Chondrocyte (in vitro differentiated cells): ENCODE measurements around the gene ARID1A. TPM values are rescaled to one million over a fixed set of nuclear protein-coding genes. Genes with fewer than 3 reads are reported as not detected.
A peak's percentile ranks its signal among the peaks of the same experiment; 100 is the strongest.

ENCODE experiments used
- DNase-seq: peaks from one replicate; pipeline ENCODE4 v3.0.0; 2021; ENCODE audit warnings: mixed read lengths, low spot score
- H3K27ac Mint-ChIP-seq: one replicate; pipeline ENCODE4 v1.8.0; 2021; ENCODE audit warnings: mild to moderate bottlenecking, moderate library complexity, mixed read lengths; ENCODE audit not compliant: unreplicated experiment
- H3K27me3 Mint-ChIP-seq: 2 replicates; pipeline ENCODE4 v1.8.0; 2021; ENCODE audit warnings: low read depth, mixed read lengths
- H3K36me3 Mint-ChIP-seq: 2 replicates; pipeline ENCODE4 v1.8.0; 2021; ENCODE audit warnings: low read depth, mixed read lengths
- H3K4me1 Mint-ChIP-seq: 2 replicates; pipeline ENCODE4 v1.8.0; 2021; ENCODE audit warnings: low read depth, mild to moderate bottlenecking, mixed read lengths
- H3K4me3 Mint-ChIP-seq: one replicate; pipeline ENCODE4 v1.8.0; 2021; ENCODE audit warnings: mild to moderate bottlenecking, moderate library complexity, mixed read lengths; ENCODE audit not compliant: unreplicated experiment
- H3K9me3 Mint-ChIP-seq: 2 replicates; pipeline ENCODE4 v1.8.0; 2021; ENCODE audit warnings: low read depth, mixed read lengths
- total RNA-seq: library from RNA; stranded (reverse); gene quantifications from 3 replicates; pipeline ENCODE4 v1.2.1, GENCODE V29; 2021
- TF ChIP-seq, protein P1 (sequence below): fragments of 200-600 bp; sonication (generic); IDR thresholded peaks from 2 replicates; pipeline ENCODE4 v1.5.0; 2021; ENCODE audit warnings: antibody characterized with exemption, mild to moderate bottlenecking, moderate library complexity

Gene ARID1A
- total RNA-seq, 1 donor from 2014 or later = 56.1 TPM

DNA sequence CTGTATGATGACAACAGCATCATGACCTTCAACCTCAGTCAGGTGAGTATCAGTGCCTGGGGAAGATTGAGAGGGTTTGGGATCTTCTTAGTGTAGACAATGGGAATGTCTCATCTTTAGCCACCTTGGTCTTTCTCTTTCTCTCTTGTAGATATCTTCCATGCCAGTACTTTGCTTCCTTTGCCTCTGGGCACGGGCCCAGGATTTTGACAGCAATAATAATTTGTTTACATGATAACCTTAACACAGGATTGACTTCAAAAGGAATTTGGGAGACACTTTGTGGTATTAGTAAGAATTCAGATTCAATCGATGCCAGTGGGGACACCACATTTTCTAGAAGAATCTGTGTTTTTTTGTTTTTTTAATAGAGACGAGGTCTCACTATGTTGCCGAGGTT is 79.9 kb downstream of the ARID1A start:
- H3K4me1 Mint-ChIP-seq = peaks cover 25% of the 10 kb centered on the region
- no peak for DNase-seq
- H3K27ac Mint-ChIP-seq = no peak overlapping the region
- H3K36me3 Mint-ChIP-seq = peaks cover 65% of the 10 kb centered on the region
- TF ChIP-seq, protein P1, sequence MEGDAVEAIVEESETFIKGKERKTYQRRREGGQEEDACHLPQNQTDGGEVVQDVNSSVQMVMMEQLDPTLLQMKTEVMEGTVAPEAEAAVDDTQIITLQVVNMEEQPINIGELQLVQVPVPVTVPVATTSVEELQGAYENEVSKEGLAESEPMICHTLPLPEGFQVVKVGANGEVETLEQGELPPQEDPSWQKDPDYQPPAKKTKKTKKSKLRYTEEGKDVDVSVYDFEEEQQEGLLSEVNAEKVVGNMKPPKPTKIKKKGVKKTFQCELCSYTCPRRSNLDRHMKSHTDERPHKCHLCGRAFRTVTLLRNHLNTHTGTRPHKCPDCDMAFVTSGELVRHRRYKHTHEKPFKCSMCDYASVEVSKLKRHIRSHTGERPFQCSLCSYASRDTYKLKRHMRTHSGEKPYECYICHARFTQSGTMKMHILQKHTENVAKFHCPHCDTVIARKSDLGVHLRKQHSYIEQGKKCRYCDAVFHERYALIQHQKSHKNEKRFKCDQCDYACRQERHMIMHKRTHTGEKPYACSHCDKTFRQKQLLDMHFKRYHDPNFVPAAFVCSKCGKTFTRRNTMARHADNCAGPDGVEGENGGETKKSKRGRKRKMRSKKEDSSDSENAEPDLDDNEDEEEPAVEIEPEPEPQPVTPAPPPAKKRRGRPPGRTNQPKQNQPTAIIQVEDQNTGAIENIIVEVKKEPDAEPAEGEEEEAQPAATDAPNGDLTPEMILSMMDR = no peak
- no peak overlapping the region for H3K4me3 Mint-ChIP-seq
- H3K27me3 Mint-ChIP-seq = no peaks in the 10 kb centered on the region
- no peaks in the 10 kb centered on the region for H3K9me3 Mint-ChIP-seq

DNA sequence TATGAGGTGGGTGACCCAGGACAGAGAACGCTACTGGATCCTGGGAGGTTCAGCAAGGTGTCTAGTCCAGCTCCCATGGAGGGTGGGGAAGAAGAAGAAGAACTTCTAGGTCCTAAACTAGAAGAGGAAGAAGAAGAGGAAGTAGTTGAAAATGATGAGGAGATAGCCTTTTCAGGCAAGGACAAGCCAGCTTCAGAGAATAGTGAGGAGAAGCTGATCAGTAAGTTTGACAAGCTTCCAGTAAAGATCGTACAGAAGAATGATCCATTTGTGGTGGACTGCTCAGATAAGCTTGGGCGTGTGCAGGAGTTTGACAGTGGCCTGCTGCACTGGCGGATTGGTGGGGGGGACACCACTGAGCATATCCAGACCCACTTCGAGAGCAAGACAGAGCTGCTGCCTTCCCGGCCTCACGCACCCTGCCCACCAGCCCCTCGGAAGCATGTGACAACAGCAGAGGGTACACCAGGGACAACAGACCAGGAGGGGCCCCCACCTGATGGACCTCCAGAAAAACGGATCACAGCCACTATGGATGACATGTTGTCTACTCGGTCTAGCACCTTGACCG is 83.4 kb downstream of the ARID1A start:
- H3K27ac Mint-ChIP-seq = no peak overlapping the region

DNA sequence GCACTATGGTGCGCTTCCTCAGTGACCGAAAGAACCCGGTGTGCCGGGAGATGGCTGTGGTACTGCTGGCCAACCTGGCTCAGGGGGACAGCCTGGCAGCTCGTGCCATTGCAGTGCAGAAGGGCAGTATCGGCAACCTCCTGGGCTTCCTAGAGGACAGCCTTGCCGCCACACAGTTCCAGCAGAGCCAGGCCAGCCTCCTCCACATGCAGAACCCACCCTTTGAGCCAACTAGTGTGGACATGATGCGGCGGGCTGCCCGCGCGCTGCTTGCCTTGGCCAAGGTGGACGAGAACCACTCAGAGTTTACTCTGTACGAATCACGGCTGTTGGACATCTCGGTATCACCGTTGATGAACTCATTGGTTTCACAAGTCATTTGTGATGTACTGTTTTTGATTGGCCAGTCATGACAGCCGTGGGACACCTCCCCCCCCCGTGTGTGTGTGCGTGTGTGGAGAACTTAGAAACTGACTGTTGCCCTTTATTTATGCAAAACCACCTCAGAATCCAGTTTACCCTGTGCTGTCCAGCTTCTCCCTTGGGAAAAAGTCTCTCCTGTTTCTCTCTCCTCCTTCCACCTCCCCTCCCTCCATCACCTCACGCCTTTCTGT is 84.6 kb downstream of the ARID1A start:
- no peaks in the 10 kb centered on the region for H3K9me3 Mint-ChIP-seq
- TF ChIP-seq, protein P1 = no peak
- peaks cover 43% of the 10 kb centered on the region for H3K36me3 Mint-ChIP-seq
- H3K4me3 Mint-ChIP-seq = no peak overlapping the region
- peaks cover 38% of the 10 kb centered on the region for H3K4me1 Mint-ChIP-seq
- DNase-seq = no peak
- no peak overlapping the region for H3K27ac Mint-ChIP-seq
- H3K27me3 Mint-ChIP-seq = no peaks in the 10 kb centered on the region

More for the DNA sequence above, 83.4 kb downstream of the ARID1A start:
- no peak for DNase-seq
- H3K4me1 Mint-ChIP-seq = peaks cover 26% of the 10 kb centered on the region
- TF ChIP-seq, protein P1 = no peak
- peaks cover 56% of the 10 kb centered on the region for H3K36me3 Mint-ChIP-seq
- H3K4me3 Mint-ChIP-seq = no peak overlapping the region
- H3K27me3 Mint-ChIP-seq = no peaks in the 10 kb centered on the region
- H3K9me3 Mint-ChIP-seq = no peaks in the 10 kb centered on the region

DNA sequence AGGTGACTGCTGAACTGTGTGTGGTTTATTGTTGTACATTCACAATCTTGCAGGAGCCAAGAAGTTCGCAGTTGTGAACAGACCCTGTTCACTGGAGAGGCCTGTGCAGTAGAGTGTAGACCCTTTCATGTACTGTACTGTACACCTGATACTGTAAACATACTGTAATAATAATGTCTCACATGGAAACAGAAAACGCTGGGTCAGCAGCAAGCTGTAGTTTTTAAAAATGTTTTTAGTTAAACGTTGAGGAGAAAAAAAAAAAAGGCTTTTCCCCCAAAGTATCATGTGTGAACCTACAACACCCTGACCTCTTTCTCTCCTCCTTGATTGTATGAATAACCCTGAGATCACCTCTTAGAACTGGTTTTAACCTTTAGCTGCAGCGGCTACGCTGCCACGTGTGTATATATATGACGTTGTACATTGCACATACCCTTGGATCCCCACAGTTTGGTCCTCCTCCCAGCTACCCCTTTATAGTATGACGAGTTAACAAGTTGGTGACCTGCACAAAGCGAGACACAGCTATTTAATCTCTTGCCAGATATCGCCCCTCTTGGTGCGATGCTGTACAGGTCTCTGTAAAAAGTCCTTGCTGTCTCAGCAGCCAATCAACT is 85.5 kb downstream of the ARID1A start:
- Mint-ChIP-seq H3K27me3 (no peaks in the 10 kb centered on the region), H3K36me3 (peaks cover 38% of the 10 kb centered on the region), H3K4me3 (no peak overlapping the region), H3K4me1 (peaks cover 46% of the 10 kb centered on the region), H3K9me3 (no peaks in the 10 kb centered on the region), H3K27ac (peak overlapping the region; percentile 39)
- DNase-seq = no peak
- TF ChIP-seq, protein P1 = no peak

DNA sequence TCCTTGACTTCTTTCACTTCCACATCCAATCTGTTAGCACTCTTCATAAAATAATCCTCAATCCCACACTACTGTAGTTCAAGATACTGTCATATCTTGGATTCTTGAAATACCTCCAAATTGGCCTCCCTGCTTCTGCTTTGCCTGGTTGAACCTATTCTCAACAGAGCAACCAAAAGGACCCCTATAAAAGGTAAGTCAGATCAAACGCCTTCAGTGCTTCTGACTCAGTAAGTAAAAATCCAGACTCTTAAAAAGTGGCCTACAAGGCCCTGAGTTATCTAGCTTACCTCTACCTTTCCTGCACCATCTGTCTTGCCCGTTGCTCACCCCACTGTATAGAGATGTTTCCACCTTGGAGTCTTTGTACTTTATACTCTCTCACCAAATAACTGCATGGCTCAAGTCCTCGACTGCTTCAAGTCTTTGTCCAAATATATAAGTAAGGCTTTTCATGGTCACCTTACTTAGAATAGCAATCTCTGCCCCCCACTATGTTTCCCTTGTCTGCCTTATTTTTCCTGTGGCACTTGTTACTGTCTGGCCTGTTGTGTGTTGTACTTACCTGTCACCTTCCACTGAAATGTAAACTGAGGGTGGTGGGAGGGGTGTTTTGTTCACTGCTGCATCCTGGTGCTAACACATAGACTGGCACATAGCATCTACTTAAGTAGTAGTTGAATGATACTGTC is 86.9 kb downstream of the ARID1A start:
- no peaks in the 10 kb centered on the region for H3K9me3 Mint-ChIP-seq
- peak overlapping the region; percentile 37 for H3K27ac Mint-ChIP-seq
- H3K4me3 Mint-ChIP-seq = no peak overlapping the region
- no peak for DNase-seq
- H3K36me3 Mint-ChIP-seq = peaks cover 33% of the 10 kb centered on the region
- H3K27me3 Mint-ChIP-seq = no peaks in the 10 kb centered on the region
- TF ChIP-seq, protein P1 = no peak
- H3K4me1 Mint-ChIP-seq = peaks cover 58% of the 10 kb centered on the region
